SH-SY5Y (cell line): ENCODE results near the gene OR52B6.

Experiments used
- GATA2 ChIP-seq: IDR thresholded peaks from 2 replicates; pipeline ENCODE4 v1.6.1; 2011; ENCODE audit warnings: mild to moderate bottlenecking, low read depth, low read length
- GATA3 ChIP-seq: IDR thresholded peaks from 2 replicates; pipeline ENCODE4 v1.6.1; 2011; ENCODE audit warnings: low read depth, mild to moderate bottlenecking, low read length, moderate library complexity

DNA sequence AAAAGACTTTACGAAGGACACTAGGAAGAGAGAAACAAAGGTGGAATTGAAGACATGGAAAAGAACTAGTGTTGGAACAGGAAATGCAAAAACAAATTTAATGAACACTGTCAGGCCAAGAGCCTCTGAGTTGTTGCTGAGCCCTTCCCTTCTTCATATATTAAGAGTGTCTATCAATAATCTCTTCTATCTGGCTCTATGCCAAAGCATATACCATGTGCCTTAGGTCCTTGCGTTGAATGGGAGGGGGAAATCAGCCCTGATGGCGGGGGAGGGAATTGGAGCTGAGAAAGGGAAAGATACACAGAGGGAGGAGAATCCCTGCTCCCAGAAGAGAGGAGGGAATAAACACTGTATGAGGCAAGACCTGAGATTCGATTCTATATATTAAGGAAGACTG lies 5.5 kb upstream of the OR52B6 start:
- TF ChIP-seq GATA2 (no peak), GATA3 (no peak)
